ENCODE measurements around the gene OR14A16.
A peak's percentile ranks its signal among the peaks of the same experiment; 100 is the strongest.

OR14A16 gene, protein sequence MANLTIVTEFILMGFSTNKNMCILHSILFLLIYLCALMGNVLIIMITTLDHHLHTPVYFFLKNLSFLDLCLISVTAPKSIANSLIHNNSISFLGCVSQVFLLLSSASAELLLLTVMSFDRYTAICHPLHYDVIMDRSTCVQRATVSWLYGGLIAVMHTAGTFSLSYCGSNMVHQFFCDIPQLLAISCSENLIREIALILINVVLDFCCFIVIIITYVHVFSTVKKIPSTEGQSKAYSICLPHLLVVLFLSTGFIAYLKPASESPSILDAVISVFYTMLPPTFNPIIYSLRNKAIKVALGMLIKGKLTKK

DNA sequence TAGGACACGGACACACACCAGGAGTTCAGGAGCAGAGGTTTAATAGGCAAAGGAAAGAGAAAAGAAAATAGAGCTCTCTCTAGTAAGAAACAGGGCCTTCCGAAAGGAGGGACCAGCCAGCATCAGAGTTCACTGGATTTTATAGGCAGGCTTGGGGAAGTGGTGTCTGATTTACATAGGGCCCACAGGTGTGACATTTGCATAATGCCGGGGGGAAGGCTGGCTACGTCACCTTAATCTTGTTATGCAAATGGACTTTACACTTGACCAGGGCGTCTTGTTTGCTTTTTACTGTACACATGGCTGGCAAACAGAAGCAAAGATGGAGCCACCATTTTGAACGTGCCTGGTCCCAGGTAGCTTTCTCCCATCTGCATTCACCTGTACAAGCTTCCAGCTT lies at the start of gene OR14A16:
Gene OR14A16 (minus strand): TSS at position 97 of the 400 bp plus-strand sequence. CDS start 8,390 bp downstream, outside the sequence.
- no peak for DNase-seq

DNA sequence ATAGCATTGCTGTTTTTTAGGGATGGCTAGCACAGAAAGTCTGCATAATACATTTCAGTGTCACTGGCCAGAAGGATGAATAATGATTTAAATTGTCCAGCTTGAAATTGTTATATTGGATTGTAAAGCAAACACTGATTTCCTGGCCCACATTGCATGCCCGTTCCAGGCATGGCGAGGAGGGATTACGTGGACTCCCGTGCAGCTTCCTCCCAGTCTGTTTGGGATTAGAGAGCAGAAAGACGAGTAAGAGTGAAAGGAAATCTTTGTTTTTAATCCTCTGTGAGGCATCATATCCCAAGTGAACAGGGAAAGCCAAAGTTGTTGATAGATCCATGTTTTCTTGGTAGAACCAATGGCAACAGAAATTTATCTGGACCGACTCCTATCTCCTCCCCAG lies 41.5 kb upstream of the OR14A16 start:
- DNase-seq, result peak; percentile 56

DNA sequence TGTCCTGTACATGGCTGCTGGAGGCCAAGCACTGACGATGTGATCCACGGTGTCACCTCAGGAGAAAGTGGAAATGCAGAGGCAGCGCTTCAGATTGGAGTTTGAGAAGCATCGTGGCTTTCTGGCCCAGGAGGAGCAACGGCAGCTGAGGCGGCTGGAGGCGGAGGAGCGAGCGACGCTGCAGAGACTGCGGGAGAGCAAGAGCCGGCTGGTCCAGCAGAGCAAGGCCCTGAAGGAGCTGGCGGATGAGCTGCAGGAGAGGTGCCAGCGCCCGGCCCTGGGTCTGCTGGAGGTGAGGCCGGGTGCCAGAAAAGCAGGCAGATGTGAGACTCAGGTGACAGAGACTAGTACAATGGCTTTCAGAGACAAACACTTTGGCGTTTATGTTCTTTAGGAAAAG lies 40.7 kb upstream of the OR14A16 start:
- no peak for DNase-seq

DNA sequence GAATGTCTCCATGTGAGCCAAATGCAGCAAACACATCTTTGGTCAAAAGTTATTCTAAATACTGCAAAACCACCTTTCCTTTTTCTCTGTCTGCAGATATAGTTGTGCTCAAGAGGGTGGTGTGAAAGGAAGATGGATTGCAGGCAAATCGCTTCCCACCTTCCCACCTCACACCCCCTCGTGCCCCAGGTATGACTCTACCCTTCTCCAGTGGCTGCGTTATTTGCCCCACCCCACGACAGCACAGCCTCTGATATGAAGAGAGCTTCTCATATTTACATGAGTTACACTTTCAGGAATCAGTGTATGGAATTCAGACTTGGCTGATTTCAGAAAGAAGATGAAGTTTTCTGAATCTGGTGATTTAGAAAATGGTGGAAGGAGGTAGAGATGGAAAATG lies 38.8 kb upstream of the OR14A16 start:
- DNase-seq, result no peak

DNA sequence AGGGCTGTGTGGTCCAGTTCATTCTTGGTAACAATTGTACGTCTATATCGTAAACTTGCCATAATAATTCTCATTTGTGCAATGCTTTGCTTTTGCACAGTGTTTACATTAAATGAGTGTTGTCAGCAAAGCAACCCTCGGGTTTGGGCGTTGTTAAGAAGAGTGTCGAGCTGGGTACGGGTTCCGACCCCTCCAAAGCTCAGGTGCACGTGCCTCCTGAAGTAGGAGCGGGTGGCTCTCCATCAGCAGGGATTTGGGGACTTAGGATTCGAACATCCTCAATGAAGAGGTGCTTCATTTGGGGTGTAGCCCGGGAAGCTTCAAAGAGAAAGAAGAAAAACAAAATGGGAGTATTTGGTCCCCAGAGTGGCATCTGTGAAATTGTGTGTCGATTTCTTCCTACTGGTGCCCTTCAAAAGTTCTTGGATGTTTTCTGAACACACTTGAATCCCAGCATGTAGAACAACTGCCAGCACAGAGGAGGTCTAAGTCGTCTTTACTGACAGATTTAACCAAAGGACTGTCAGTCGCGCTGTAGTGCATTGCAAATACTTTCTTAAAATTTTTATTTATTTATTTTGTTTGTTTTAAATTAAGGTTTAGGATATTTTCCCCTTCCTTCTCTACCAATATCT lies 34.2 kb upstream of the OR14A16 start:
- no peak for DNase-seq

DNA sequence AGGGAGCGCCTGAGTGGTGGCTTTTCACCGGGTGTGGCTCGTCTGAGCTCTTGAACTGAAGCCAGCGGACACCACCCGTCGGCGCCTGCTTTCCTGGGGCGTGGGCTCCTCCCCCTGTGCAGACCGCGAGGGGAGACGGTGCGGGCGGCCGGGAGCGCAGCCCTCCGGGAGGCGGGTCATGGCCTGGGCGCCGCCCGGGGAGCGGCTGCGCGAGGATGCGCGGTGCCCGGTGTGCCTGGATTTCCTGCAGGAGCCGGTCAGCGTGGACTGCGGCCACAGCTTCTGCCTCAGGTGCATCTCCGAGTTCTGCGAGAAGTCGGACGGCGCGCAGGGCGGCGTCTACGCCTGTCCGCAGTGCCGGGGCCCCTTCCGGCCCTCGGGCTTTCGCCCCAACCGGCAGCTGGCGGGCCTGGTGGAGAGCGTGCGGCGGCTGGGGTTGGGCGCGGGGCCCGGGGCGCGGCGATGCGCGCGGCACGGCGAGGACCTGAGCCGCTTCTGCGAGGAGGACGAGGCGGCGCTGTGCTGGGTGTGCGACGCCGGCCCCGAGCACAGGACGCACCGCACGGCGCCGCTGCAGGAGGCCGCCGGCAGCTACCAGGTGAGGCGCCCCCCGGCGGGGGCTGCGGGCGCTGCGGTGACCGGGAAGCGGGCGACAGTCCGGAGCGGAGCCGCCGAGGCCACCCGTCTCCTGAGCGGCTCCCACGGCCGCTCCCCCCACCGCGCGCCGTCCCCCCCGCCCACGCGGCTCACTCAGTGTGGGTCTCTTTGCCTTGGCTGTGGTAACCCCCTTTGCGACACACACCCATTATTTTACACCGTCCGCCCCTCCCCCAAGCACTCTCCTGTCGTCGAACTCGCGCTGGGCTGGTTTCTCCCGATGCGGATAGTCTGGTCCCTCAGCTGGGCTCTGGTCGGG lies 33.4 kb upstream of the OR14A16 start, which contains the start of gene TRIM58:
Gene TRIM58 (plus strand): TSS at position 119 of the 916 bp plus-strand sequence. CDS start 60 bp downstream, at position 179.
- DNase-seq, result peak; percentile 51

DNA sequence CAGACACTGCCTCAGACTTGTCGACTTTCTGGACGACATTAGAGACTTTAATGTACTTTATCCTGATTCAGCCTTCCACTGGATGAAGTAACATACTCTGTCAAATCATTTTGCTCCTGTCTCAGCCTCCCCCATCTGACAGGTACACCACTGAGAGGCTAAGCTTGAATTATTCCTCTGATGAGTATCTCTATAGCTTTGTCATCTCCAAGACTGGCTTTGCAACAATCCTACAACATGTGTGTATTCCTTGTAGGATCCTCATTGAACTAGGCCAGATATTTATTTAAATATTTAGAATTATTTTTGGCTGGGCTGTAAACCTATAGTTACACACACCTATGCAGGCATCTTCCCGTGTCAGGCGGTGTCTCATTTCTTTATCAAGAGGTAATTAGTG lies 32.0 kb upstream of the OR14A16 start:
- DNase-seq, result no peak

DNA sequence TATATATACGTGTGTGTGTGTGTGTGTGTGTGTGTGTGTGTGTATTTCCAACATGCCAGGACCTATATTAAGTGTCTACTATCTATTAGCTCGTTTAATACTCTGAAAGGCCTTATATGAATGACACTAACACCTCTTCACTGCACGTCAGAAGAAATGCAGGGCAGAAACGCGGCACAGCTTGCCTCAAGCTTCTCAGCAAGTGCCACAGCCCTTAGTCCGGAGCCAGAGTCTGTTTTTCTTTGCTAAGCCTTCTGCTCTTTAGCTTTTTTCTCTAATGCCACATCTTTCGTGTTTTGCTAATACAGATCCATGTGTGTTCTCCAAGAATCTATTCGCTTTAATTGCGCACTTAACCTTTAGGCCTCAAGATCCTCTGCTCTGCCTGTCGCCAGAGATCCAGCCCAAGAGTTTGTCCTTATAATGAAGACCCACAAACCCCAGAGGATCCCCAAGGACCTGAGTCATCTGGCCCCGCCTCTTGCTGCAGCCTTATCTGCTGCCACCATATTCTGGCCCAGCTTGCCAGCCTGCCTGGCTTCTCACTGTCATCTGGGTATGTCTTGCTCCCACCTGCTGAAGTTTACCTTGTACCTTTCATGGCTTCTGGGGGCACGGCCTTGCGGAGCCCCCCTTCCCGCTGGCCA lies 31.1 kb upstream of the OR14A16 start:
- DNase-seq, result no peak

DNA sequence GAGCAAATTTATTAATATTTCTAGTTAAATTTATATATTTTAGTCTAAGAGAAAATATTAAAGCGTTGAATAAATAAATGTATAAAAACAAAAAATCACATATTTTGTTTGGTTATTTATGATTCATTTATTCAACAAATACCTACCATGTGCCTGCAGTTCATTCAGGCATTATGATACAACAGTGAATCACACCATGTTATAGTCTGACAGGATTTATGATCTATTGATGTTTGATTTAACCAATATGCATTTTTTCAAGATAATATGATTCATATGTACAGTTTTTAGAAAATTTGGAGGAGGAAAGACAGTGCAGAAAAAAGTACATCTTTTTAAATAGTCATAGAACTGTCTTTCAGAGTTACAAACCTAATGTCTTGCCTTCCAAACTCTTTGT lies 25.7 kb upstream of the OR14A16 start:
- no peak for DNase-seq

DNA sequence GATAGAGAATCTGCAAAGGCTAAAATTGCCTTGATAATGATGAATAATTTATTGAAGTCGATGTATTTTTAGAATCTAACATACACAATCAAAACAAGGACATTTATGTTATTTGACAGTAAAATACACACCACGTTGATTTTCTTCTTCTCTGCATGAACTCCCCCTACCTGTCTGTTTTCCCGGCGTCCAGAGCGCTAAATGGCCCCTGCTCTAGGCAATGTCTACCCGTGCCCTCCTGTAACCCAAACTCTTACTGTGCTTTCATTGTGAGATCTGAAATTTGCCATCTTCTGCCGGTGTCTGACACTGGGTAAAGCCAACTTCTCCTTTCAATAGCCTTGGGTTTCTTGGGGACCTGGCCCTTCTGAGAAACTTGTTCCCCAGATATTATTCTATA lies 24.4 kb upstream of the OR14A16 start:
- no peak for DNase-seq

DNA sequence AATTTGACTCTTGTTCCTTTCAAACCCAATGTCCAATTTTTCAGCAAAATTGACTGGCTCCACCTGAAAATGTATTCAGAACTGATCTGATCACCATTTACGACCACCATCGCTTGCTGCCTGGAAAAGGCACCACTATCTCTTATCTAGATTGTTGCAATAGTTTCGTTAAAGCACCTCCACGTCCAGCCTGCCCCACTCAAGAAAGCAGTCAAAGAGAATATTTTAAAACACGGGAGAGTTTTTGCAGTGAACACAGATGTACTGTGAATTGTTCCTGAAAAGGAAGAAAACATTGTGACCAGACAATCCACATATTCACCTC lies 21.7 kb upstream of the OR14A16 start:
- DNase-seq, result no peak

DNA sequence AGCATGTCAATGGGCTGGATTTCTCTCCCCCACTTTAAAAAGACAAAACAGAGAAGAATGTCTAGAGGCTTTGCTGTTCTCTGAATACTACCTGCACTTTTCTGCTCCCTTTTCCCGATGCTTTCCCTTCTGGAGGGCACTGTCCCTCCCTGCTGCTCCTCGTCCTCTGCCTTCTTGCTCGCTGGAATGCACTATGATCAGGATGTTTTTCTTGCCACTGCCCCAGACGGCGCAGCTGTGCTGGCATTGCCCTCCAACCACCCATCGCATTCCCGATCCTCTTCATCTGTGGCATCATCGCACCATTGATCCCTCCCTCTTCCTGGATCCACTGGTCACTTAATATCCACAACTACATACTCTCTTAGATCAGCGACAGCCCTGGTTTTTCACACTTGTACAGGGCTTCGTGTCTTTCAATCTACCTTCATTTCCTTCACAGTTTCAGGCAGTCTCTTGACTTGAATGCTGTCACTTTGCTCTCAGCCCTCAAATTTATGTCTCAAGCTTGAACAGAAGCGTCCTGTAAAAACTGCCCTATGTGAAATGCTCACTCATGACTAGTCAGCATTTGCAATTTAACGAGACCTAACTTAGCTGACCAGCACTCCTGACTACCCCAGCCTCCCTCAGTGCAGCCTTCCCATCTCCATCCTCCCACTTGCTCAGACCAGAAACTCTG lies 21.2 kb upstream of the OR14A16 start:
- no peak for DNase-seq

DNA sequence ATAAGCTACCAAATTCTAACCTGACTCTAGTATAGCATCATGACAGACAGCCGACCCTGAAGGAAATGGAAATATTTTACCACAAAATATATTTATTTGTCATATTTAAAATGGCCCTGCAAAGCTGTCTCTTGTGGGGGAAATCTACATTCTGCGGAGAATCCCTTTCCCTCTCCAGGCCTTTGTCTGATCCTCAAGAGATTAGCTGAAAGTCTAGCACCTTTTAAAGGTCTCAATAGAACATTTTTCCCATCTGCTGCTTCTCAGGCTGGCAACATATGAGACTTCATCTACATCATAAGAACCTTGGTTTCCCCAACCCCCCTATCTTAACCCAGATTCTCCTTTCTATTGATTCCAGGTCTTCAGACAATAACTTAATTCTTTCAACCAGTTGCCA lies 19.5 kb upstream of the OR14A16 start:
- no peak for DNase-seq

DNA sequence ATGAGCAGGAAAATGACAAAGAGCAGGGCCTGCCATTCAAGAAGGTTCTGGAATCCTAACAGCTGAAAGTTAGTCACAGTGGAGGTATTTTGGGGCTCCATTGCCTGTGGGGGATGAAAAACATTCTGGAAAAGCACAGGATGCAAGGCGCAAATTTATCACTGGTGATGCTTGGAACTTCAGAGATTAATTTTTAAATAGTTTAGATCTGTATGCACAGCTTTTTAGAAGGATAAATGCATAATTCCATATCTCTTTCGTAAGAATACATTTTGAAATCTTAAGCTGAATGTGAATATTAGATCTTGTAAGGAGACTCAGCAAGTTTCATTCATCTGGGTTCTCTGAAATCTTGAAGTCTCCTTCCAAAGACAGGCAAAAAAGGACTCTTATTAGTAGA lies 17.9 kb upstream of the OR14A16 start, which contains the start of gene OR11L1:
Gene OR11L1 (minus strand): TSS at position 101 of the 400 bp plus-strand sequence. CDS start 0 bp downstream, at position 101.
- no peak for DNase-seq

DNA sequence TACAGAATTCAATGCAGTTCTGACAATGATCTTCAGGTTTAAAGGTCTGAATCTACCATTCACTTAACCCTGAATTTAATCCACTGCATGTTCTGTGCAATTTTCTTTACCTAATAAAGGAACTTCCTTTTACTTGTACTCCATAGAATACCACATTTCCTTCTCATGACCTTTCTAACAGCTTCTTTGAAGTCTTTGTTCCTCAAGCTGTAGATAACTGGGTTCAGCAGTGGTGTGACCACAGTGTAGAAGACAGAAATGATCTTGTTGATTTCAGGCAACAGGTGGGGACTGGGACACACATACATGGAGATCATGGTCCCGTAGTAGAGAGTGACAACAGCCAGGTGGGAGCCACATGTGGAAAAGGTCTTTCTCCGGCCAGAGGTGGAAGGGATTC lies 16.9 kb upstream of the OR14A16 start:
- DNase-seq, result no peak

DNA sequence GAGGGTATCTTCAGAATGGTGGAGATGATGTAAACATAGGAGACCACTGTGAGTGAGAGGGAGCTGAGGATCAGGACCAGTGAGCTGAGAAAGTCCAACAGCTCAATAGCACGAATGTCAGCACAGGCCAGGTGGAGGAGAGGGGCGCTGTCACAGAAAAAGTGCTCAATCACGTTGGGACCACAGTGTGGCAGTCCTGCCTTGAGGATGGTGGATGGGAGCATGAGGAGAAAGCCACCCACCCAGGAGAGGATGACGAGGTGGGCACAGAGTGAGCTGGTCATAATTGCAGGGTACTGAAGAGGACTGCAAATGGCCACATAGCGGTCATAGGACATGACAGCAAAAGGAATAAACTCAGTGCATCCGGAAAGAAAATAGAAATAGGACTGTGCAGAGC lies 9.7 kb upstream of the OR14A16 start:
- DNase-seq, result no peak

DNA sequence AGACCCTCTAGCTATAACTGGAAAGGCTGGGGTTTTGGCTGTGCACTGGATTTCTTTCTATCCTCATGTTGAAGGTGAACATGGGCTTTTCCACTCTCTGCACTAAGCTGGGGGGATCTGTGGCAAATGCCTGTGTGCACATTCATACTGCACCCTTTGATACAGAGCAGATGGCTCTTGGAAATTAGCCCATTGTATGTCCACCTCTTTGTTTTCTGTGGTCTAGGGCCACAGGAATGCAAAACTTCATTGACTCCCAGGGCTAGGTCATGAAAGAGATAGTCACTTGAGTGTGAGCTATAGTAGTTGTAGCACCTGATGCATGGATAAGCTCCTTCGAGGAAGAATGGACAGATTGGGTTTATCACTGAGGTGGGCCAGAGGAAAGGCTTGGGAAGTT lies 5.7 kb upstream of the OR14A16 start:
- no peak for DNase-seq

DNA sequence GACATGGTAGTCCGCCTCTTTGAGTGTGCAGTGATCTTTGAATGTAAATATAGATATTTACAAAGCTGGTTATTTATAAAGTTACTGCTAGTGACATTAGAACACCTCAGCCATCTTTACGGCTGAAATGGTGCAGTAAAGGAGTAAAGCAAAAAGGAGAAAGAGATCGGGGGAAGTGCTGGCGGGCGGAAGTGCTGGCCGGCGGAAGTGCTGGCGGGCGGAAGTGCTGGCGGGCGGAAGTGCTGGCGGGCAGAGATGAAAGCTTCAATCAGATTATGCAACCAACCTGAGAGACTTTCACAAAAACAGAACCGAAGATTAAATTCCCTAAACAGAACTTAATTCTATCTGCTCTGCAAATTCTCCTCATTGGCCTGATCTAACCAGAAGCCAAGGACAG lies 1.4 kb upstream of the OR14A16 start:
- no peak for DNase-seq

DNA sequence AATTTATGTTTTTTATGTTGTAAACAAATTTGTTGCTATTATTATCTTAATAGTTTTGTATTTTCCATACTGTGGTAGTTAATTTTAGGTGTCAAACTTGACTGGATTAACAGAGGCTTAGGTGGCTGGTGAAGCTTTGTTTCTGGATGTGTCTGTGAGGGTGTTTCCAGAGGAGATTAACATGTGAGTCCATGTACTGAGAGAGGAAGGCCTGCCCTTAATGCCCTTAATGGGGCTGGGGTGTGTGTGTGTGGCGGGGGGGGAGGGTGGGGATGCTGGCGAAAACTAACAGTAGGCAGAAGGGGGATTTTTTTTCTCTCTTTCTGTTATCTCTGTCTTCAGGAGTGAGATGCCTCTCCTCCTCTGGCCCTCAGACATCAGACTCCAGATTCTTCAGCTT lies 1.9 kb downstream of the OR14A16 start:
- peak; percentile 33 for DNase-seq

DNA sequence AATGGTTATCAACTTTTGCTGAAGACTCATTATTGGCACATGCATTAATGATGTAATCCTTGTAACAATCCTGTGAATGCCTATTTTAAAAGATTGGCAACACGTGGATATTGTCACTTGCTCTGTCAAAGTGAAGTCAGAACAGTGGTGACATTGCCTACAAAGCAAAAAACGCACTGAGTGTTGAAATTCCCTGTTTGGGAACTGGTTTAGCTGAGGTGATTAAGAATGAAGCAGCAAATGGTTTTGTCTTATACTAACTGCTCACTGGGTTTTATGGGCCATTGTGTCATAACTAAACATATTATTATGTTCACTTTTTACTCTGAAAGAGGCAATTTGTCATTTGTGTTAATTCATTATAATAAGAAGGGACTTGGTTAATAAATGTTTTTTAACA lies 11.3 kb downstream of the OR14A16 start:
- no peak for DNase-seq

DNA sequence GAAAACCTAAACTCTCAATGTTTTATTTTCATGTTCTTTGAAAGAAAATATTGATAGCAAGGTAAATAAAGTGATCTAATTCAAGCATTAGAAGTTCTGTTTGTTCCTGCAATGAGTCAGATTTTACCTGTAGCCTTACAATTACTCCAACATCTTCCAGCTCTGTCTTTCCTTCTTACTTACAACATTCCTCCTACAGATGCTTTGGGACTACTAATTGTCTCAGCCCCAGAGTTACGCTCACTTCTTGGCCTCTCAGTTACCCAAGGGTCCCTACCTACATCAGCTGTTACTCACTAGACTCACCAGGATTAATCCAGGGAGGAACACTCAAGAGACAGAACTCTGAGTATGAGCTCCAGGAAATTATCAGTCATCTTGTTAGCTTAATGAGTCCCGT lies 26.4 kb downstream of the OR14A16 start:
- DNase-seq, result no peak

DNA sequence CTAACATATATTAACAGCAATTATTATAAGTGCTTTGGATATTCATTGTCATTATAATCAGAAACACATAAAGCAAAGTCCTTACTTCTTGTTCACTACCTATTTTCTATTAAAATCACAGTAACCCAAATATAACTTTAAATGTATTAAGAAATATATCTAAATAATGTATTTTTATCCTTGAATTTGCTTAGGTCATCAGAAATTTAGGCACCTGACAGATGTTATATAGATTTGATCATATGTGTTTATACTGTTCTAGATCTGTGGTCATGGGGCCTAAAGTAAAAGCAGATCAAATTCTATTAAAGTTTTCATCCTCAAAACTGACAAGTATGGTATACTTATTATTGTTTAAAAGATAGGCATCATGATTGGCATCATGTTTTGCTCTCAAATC lies 54.3 kb downstream of the OR14A16 start:
- DNase-seq, result no peak

Data from NCI-H82 (cell line).